OCI-LY1 (cell line): ENCODE data around the gene ACP5.

Source experiments
- EZH2 ChIP-seq: fragments of 200-600 bp; sonication (generic), shearing (Covaris generic); IDR thresholded peaks from 2 replicates; pipeline ENCODE4 v1.8.0; 2017; ENCODE audit warnings: borderline replicate concordance, mixed run types, mild to moderate bottlenecking, antibody characterized with exemption, low read length, moderate library complexity, mixed read lengths
- TF ChIP-seq, protein P1 (sequence below): fragments of 200-600 bp; sonication (generic), shearing (Covaris generic); IDR thresholded peaks from 2 replicates; pipeline ENCODE4 v1.5.1; 2017; ENCODE audit warnings: mild to moderate bottlenecking, antibody characterized with exemption, low read length, moderate library complexity, mixed read lengths

DNA sequence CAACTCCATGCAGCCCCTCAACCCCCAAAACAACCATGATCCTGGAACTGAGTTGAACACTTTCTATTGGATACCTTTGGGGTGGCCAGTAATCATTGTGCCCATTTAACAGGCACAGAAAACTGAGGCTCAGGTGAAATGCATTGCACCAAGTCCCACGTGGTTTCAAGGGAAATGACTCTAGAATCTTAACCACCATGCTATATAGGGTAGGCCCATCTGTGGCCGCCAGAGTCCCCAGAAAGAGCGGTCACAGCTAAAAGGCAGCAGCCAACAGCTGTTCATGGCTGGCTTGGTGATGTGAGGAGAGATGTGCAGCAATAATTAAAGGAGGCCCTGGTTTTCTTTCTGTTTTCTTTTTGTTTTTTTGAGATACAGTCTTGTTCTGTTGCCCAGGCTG is 36.2 kb downstream of the ACP5 start:
- no peak for TF ChIP-seq EZH2
- TF ChIP-seq, protein P1, sequence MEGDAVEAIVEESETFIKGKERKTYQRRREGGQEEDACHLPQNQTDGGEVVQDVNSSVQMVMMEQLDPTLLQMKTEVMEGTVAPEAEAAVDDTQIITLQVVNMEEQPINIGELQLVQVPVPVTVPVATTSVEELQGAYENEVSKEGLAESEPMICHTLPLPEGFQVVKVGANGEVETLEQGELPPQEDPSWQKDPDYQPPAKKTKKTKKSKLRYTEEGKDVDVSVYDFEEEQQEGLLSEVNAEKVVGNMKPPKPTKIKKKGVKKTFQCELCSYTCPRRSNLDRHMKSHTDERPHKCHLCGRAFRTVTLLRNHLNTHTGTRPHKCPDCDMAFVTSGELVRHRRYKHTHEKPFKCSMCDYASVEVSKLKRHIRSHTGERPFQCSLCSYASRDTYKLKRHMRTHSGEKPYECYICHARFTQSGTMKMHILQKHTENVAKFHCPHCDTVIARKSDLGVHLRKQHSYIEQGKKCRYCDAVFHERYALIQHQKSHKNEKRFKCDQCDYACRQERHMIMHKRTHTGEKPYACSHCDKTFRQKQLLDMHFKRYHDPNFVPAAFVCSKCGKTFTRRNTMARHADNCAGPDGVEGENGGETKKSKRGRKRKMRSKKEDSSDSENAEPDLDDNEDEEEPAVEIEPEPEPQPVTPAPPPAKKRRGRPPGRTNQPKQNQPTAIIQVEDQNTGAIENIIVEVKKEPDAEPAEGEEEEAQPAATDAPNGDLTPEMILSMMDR = no peak
